Natural killer cell treated with Interleukin-12 subunit alpha and Interleukin-12 subunit beta and Interleukin-15 and Interleukin-18, amount 100 ng/mL, for 72 hours (primary cell): ENCODE data around the gene MSH6. TPM values are rescaled to one million over a fixed set of nuclear protein-coding genes. Genes with fewer than 3 reads are reported as not detected.

Source experiments
- ATAC-seq, 2 donors: fragments of 150-1000 bp; cut with Tn5 transposase in 1 of 2; sonication (Bioruptor Pico), chemical (Tn5 transposase) in 1 of 2; 2 replicates each; pipeline ENCODE4 v1.10.0; 2021
- DNase-seq: peaks from one replicate; pipeline ENCODE4 v3.0.0; 2022; ENCODE audit warnings: low spot score
- H3K27ac Mint-ChIP-seq, 2 donors: 1 replicate in 1 of 2; 2 replicates in 1 of 2; pipeline ENCODE4 v1.8.0; 2022; ENCODE audit warnings: mixed read lengths in 2 of 2, mild to moderate bottlenecking in 1 of 2, moderate library complexity in 1 of 2
- H3K27me3 Mint-ChIP-seq, 2 donors: 1 replicate in 1 of 2; 2 replicates in 1 of 2; pipeline ENCODE4 v1.8.0; 2022; ENCODE audit warnings: mixed read lengths in 2 of 2
- H3K36me3 Mint-ChIP-seq: one replicate; pipeline ENCODE4 v1.8.0; 2022; ENCODE audit warnings: mixed read lengths
- H3K4me1 Mint-ChIP-seq, 2 donors: 1 replicate in 1 of 2; 2 replicates in 1 of 2; pipeline ENCODE4 v1.8.0; 2022; ENCODE audit warnings: low read depth in 2 of 2, mixed read lengths in 2 of 2, mild to moderate bottlenecking in 1 of 2
- H3K4me3 Mint-ChIP-seq: one replicate; pipeline ENCODE4 v1.8.0; 2022; ENCODE audit warnings: mixed read lengths
- H3K9me3 Mint-ChIP-seq: 2 replicates; pipeline ENCODE4 v1.8.0; 2022; ENCODE audit warnings: mixed read lengths
- total RNA-seq, 2 donors: library from RNA; stranded (reverse); gene quantifications; one replicate each; pipeline ENCODE4 v1.2.3, GENCODE V29; 2022

The MSH6 gene
- total RNA-seq, 2 donors from 2014 or later: 62.7 to 81.2 TPM

GRCh38 chr2:47798631-47799030, 15.7 kb downstream of the MSH6 start:
- H3K27ac Mint-ChIP-seq: peak overlapping the region in 1 of 2 donors; percentile 8

GRCh38 chr2:47799031-47799609, 16.2 kb downstream of the MSH6 start:
- DNase-seq (no peak), ATAC-seq (no peak)
- H3K4me3 Mint-ChIP-seq: no peak overlapping the region
- H3K36me3 Mint-ChIP-seq: peaks cover 45% of the 10 kb centered on the region
- peaks cover 4% of the 10 kb centered on the region for H3K9me3 Mint-ChIP-seq
- peaks cover 7 to 11% of the 10 kb centered on the region in 2 donors for H3K4me1 Mint-ChIP-seq
- H3K27me3 Mint-ChIP-seq: no peaks in the 10 kb centered on the region
- peak overlapping the region in 1 of 2 donors; percentile 8 for H3K27ac Mint-ChIP-seq

More at GRCh38 chr2:47798631-47799030, 15.7 kb downstream of the MSH6 start:
- no peak for DNase-seq
- Mint-ChIP-seq H3K9me3 (peaks cover 4% of the 10 kb centered on the region), H3K4me3 (no peak overlapping the region), H3K36me3 (peaks cover 43% of the 10 kb centered on the region), H3K27me3 (no peaks in the 10 kb centered on the region), H3K4me1 (peaks cover 7 to 11% of the 10 kb centered on the region in 2 donors)
- ATAC-seq: no peak

- Mint-ChIP-seq H3K4me1 (peaks cover 7% of the 10 kb centered on the region in 2 donors), H3K36me3 (peaks cover 56% of the 10 kb centered on the region), H3K27ac (no peak overlapping the region), H3K27me3 (no peaks in the 10 kb centered on the region), H3K9me3 (peaks cover 4% of the 10 kb centered on the region), H3K4me3 (no peak overlapping the region)
- ATAC-seq (no peak), DNase-seq (no peak)
These were observed 18.2 kb downstream of the MSH6 start for GRCh38 chr2:47801118-47801517.

- no peak for ATAC-seq
- Mint-ChIP-seq H3K36me3 (peaks cover 56% of the 10 kb centered on the region), H3K27ac (no peak overlapping the region)
These were observed 20.4 kb downstream of the MSH6 start for GRCh38 chr2:47803363-47803762.

GRCh38 chr2:47803770-47804169, 20.8 kb downstream of the MSH6 start:
- Mint-ChIP-seq H3K36me3 (peaks cover 54% of the 10 kb centered on the region), H3K4me1 (peaks cover 3 to 11% of the 10 kb centered on the region in 2 donors), H3K9me3 (peaks cover 4% of the 10 kb centered on the region), H3K27ac (no peak overlapping the region), H3K27me3 (no peaks in the 10 kb centered on the region), H3K4me3 (no peak overlapping the region)
- no peak for ATAC-seq
- no peak for DNase-seq

More at GRCh38 chr2:47803363-47803762, 20.4 kb downstream of the MSH6 start:
- Mint-ChIP-seq H3K9me3 (peaks cover 4% of the 10 kb centered on the region), H3K27me3 (no peaks in the 10 kb centered on the region), H3K4me1 (peaks cover 6 to 11% of the 10 kb centered on the region in 2 donors), H3K4me3 (no peak overlapping the region)
- DNase-seq: no peak

GRCh38 chr2:47805850-47806249, 22.9 kb downstream of the MSH6 start:
- Mint-ChIP-seq H3K4me3 (no peak overlapping the region), H3K36me3 (peaks cover 36% of the 10 kb centered on the region), H3K9me3 (peaks cover 4% of the 10 kb centered on the region), H3K27ac (no peak overlapping the region), H3K4me1 (peaks cover 0 to 4% of the 10 kb centered on the region in 2 donors), H3K27me3 (no peaks in the 10 kb centered on the region)
- DNase-seq (no peak), ATAC-seq (no peak)

GRCh38 chr2:47808614-47809013, 25.7 kb downstream of the MSH6 start:
- Mint-ChIP-seq H3K4me1 (peaks cover 4 to 7% of the 10 kb centered on the region in 2 donors), H3K27me3 (no peaks in the 10 kb centered on the region), H3K4me3 (no peak overlapping the region), H3K9me3 (no peaks in the 10 kb centered on the region), H3K36me3 (peaks cover 34% of the 10 kb centered on the region), H3K27ac (no peak overlapping the region)
- ATAC-seq (no peak), DNase-seq (no peak)

- peaks cover 28% of the 10 kb centered on the region for H3K36me3 Mint-ChIP-seq
- ATAC-seq (no peak), DNase-seq (no peak)
- no peaks in the 10 kb centered on the region for H3K9me3 Mint-ChIP-seq
- no peak overlapping the region for H3K27ac Mint-ChIP-seq
- no peaks in the 10 kb centered on the region for H3K27me3 Mint-ChIP-seq
- no peak overlapping the region for H3K4me3 Mint-ChIP-seq
- H3K4me1 Mint-ChIP-seq: peaks cover 4 to 7% of the 10 kb centered on the region in 2 donors
These were observed 27.0 kb downstream of the MSH6 start for GRCh38 chr2:47809903-47810302.

- DNase-seq: no peak
- peaks cover 4 to 7% of the 10 kb centered on the region in 2 donors for H3K4me1 Mint-ChIP-seq
- H3K36me3 Mint-ChIP-seq: peaks cover 29% of the 10 kb centered on the region
- H3K27me3 Mint-ChIP-seq: no peaks in the 10 kb centered on the region
- H3K9me3 Mint-ChIP-seq: no peaks in the 10 kb centered on the region
- H3K4me3 Mint-ChIP-seq: no peak overlapping the region
- no peak for ATAC-seq
- peak overlapping the region; percentile 21 to 45 for H3K27ac Mint-ChIP-seq
These were observed 27.9 kb downstream of the MSH6 start for GRCh38 chr2:47810850-47811249.

GRCh38 chr2:47811668-47812067, 28.7 kb downstream of the MSH6 start:
- H3K4me1 Mint-ChIP-seq: peaks cover 4 to 7% of the 10 kb centered on the region in 2 donors
- no peak overlapping the region for H3K4me3 Mint-ChIP-seq
- H3K27ac Mint-ChIP-seq: peak overlapping the region; percentile 16 to 21
- no peak for ATAC-seq
- H3K36me3 Mint-ChIP-seq: peaks cover 23% of the 10 kb centered on the region
- H3K9me3 Mint-ChIP-seq: no peaks in the 10 kb centered on the region
- DNase-seq: no peak
- H3K27me3 Mint-ChIP-seq: no peaks in the 10 kb centered on the region

- Mint-ChIP-seq H3K27ac (no peak overlapping the region), H3K27me3 (no peaks in the 10 kb centered on the region), H3K36me3 (peaks cover 26% of the 10 kb centered on the region), H3K4me3 (no peak overlapping the region), H3K4me1 (peaks cover 0 to 7% of the 10 kb centered on the region in 2 donors), H3K9me3 (no peaks in the 10 kb centered on the region)
- no peak for ATAC-seq
- DNase-seq: no peak
These were observed 32.8 kb downstream of the MSH6 start for GRCh38 chr2:47815764-47816163.

- H3K4me3 Mint-ChIP-seq: no peak overlapping the region
- H3K4me1 Mint-ChIP-seq: no peaks in the 10 kb centered on the region
- H3K36me3 Mint-ChIP-seq: peaks cover 17% of the 10 kb centered on the region
- no peaks in the 10 kb centered on the region for H3K27me3 Mint-ChIP-seq
- DNase-seq: no peak
- peak overlapping the region in 1 of 2 donors; percentile 19 for H3K27ac Mint-ChIP-seq
- H3K9me3 Mint-ChIP-seq: no peaks in the 10 kb centered on the region
- ATAC-seq: no peak
These were observed 35.8 kb downstream of the MSH6 start for GRCh38 chr2:47818777-47819176.

GRCh38 chr2:47819834-47820233, 36.9 kb downstream of the MSH6 start:
- DNase-seq (no peak), ATAC-seq (no peak)
- H3K27me3 Mint-ChIP-seq: no peaks in the 10 kb centered on the region
- H3K9me3 Mint-ChIP-seq: no peaks in the 10 kb centered on the region
- no peaks in the 10 kb centered on the region for H3K4me1 Mint-ChIP-seq
- no peak overlapping the region for H3K4me3 Mint-ChIP-seq
- H3K36me3 Mint-ChIP-seq: peaks cover 14% of the 10 kb centered on the region
- no peak overlapping the region for H3K27ac Mint-ChIP-seq

- no peaks in the 10 kb centered on the region for H3K27me3 Mint-ChIP-seq
- H3K4me3 Mint-ChIP-seq: no peak overlapping the region
- H3K9me3 Mint-ChIP-seq: no peaks in the 10 kb centered on the region
- DNase-seq (no peak), ATAC-seq (no peak)
- H3K27ac Mint-ChIP-seq: no peak overlapping the region
- H3K4me1 Mint-ChIP-seq: no peaks in the 10 kb centered on the region
- peaks cover 12% of the 10 kb centered on the region for H3K36me3 Mint-ChIP-seq
These were observed 39.6 kb downstream of the MSH6 start for GRCh38 chr2:47822518-47822917.

- peaks cover 26% of the 10 kb centered on the region for H3K36me3 Mint-ChIP-seq
These were observed 50.6 kb downstream of the MSH6 start for GRCh38 chr2:47833516-47833968.

More at GRCh38 chr2:47833516-47833968, 50.6 kb downstream of the MSH6 start:
- H3K27ac Mint-ChIP-seq: no peak overlapping the region
- no peaks in the 10 kb centered on the region for H3K27me3 Mint-ChIP-seq
- no peak overlapping the region for H3K4me3 Mint-ChIP-seq
- no peak for DNase-seq
- H3K9me3 Mint-ChIP-seq: no peaks in the 10 kb centered on the region
- no peaks in the 10 kb centered on the region for H3K4me1 Mint-ChIP-seq
- ATAC-seq: no peak
